ENCODE measurements around the gene REV3L.
A peak's percentile ranks its signal among the peaks of the same experiment; 100 is the strongest.
"Not testable (repeated sequence)": the region's sequence is repeated elsewhere in the genome, so short reads cannot be mapped to it uniquely, and the experiment has no call there.

REV3L gene

DNA sequence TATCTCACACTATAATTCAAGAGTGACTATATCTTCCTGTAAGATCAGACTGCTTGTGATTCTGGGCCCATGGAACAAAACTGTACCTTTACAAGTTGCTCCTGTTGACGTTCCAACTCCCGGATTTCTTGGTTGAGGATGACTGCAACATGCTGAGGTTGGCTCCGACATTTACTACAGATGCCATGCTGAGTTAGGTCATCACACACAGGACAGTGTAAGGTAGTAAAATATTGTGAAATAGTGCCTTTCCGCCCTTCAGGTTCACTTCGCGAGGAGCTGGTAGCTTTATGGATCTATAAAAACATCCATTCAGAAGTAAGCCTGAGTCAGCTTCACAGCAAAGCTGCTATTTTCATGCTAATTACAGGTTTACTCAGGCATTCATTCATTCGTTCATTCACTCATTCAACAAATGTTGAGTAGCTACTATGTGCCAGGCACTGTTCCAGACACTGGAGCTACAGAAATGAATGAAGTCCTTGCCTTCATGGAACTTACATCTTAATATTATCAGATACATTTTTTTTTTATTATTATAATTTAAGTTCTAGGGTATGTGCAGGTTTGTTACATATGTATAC is 175.7 kb downstream of the REV3L start:
- no peak for TF ChIP-seq JUND (IDR thresholded peaks at IDR 0.05; ENCODE audit: low read depth)
- in situ Hi-C loops (cut with HindIII; ENCODE audit: low pct_unique_long_range_greater_than_20kb, low sequenced_read_pairs): no loop called here
- no peak for DNase-seq (ENCODE audit: low read depth in 1 of 2, low spot score in 1 of 2)

DNA sequence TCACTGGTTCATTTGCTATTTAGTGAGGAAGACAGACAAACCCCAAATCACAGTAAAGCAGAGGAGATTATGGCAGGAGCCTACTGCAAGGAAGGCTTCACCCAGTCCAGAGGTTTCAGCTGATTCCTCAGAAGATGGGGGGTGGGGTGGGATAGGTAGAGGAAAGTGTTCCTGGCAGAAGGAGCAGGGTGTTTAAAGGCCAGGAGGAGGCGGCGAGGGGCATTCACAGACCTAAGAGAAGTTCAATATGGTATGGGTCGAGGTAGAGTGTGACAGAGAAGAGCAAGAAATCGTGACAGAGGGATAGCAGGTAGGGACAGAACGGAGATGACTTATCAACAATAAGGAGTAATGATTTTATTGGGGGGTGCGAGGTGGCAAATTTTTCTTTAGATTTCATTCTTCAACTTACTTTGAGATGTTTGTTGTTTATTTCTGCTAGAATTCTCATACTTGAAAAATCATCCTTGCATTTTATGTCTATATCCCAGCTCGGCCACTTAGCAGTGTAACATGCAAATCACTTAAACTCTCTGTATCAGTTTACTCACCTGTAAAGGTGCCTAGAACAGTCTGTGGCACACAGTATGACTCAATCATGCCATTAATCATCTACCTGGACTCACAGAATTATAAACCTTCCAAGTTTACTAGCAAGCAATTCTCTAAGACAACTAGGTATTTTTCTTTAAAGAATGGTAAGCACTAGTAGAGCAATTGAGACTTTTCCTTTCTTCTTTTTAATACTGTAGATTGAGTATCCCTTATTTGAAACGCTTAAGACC is 176.7 kb downstream of the REV3L start:
- in situ Hi-C loops (cut with HindIII; ENCODE audit: low pct_unique_long_range_greater_than_20kb, low sequenced_read_pairs): no loop called here

DNA sequence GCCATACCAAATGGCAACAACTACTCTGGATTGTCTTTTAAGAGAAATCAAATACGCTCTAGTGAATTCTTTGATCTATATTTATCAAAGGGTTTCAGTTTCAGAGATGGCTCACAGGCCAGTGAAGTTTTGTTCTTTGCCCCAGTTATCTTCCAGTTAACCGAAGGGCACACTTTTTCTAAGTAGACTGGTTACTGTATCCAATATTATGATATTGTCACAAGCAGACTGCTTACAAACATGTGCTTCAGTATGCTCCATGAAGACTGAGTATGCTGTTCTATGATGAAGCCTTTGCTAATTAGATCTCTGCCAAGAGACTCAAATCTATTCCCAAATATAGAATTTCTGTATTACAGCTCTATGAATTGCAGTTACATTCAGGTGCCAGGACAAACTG is 181.1 kb downstream of the REV3L start:
- no peak for DNase-seq (ENCODE audit: low read depth in 1 of 2, low spot score in 1 of 2)
- no peak for TF ChIP-seq JUND (IDR thresholded peaks at IDR 0.05; ENCODE audit: low read depth)
- in situ Hi-C loops (cut with HindIII; ENCODE audit: low pct_unique_long_range_greater_than_20kb, low sequenced_read_pairs): no loop called here

More for the DNA sequence above, 176.7 kb downstream of the REV3L start:
- DNase-seq (ENCODE audit: low read depth in 1 of 2, low spot score in 1 of 2): no peak
- no peak for TF ChIP-seq JUND (IDR thresholded peaks at IDR 0.05; ENCODE audit: low read depth)

DNA sequence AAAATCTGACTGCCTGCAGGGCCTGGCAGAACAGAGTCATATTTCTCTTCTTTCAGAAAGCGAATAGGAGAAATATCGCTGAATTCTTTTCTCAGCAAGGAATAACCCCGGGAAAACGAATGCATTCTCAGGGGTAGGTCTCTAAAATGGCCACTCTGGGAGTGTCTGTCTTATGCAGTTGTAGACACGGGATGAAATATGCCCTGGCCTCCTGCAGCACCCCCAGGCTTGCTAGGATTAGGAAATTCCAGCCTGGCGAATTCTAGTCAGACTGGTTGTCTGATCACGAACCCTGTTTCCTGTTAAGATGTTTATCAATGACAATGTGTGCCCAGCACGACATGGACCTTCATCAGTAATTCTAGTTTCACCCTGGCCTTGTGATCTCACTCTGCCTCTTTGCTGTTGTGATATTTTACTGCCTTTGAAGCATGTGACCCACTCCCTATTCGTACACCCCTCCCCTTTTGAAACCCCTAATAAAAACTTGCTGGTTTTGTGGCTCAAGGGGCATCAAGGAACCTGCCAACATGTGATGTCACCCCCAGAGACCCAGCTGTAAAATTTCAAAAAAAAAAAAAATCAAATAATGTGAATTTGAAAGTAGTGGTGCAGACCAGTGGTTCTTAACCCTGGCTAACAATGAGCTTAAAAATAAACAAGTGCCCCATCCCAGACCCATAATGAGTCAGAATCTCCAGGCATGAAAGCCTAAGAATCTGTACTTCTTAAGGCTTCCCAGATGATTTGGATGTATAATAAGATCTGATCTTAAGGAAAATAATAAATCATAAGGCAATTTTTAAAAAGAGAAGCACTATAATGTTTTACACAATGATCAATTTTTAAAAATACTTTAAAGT is 181.8 kb downstream of the REV3L start:
- in situ Hi-C loops (cut with HindIII; ENCODE audit: low pct_unique_long_range_greater_than_20kb, low sequenced_read_pairs): not testable (repeated sequence)
- DNase-seq (ENCODE audit: low read depth in 1 of 2, low spot score in 1 of 2): peak in 1 of 2 experiments; percentile 32

DNA sequence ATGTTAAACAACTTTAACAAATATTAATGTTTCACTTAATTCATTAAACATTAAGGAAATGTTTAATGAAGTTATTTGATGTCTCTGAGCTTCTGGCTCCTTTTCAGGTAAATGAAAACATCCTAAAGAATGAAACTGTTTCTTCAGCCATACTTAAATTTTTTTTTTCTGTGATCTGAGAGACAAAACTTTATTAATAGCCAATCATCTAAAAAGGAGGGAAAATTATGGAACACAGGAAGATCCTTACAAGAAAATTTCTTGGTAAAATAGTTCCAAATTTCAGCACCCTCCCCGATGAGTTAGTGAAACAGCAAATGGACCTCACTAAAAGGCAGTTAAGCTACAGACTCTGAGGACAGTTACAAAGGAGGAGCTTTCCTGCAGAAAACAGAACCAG is 185.2 kb downstream of the REV3L start:
- no peak for DNase-seq (ENCODE audit: low read depth in 1 of 2, low spot score in 1 of 2)
- TF ChIP-seq JUND (IDR thresholded peaks at IDR 0.05; ENCODE audit: low read depth): no peak
- in situ Hi-C loops (cut with HindIII; ENCODE audit: low pct_unique_long_range_greater_than_20kb, low sequenced_read_pairs): no loop called here

DNA sequence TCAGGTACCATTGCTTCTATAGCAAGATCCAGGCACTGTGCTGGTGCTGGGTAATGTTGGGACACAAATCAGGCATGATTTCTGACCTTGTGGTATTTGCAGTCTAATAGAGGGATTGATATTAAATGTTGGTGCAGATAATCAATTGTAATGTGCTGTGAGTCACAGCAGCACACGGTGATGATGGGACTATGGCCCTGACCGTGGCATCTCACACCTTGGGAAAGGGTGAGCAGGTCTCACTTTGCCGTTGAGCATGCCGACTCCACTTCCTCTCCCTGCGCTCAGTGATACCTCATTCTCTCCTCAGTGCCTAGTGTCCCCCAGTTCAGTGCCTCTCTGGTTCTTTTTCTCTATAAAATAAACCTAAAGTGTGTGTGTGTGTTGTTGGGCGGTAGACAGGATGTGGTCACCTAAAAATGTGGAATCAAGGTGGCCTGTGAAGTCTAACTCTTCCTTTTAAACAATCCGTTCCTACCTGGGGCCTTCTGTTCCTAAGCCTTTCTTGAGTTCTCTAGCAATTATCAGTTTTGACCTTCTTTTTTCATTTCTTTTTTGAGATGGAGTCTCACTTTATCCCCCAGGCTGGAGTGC is 188.5 kb downstream of the REV3L start:
- in situ Hi-C loops (cut with HindIII; ENCODE audit: low pct_unique_long_range_greater_than_20kb, low sequenced_read_pairs): no loop called here
- no peak for TF ChIP-seq JUND (IDR thresholded peaks at IDR 0.05; ENCODE audit: low read depth)
- no peak for DNase-seq (ENCODE audit: low read depth in 1 of 2, low spot score in 1 of 2)

DNA sequence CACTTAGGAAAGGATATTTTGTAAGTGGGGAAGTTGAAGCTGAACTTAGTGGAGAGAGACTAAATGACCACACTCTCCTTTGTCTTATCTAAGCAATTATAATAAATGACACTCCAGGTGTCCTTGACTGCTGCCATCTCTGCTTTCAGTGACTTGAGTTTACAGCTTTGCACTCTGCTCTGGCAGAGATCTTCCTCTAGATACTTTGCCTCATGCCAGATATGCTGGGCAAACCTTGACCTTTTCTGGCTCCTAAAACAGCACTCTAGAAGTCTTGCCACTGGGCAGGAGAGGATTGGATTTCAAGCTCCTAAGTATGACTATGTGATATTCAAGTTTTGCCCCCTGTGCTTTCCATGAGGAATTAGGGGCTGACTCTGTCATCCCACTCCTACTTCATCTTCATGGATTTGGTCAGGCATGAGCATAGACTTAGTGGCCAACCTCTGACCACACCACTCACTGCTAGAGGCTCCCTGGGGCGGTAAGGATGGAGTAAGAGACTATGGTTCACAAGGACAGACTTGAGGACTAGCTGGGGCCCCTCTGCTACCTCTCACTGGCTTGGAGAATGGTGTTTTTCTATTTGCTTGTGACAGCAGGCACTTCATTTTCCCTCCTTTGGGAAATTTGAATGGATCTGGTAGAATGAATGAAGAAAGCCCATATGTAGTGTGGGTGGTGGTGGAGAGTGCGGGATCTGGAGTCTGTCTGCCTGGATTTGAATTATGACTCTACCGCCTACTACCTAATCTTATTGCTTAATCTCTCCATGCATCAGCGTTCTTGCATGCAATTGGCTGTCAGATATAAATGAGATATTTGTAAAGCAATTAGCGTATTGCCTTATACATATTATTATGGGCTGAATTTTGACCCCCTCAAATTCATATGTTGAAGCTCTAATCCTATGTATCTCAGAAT is 191.4 kb downstream of the REV3L start:
- TF ChIP-seq JUND (IDR thresholded peaks at IDR 0.05; ENCODE audit: low read depth): no peak
- in situ Hi-C loops (cut with HindIII; ENCODE audit: low pct_unique_long_range_greater_than_20kb, low sequenced_read_pairs): no loop called here
- DNase-seq (ENCODE audit: low read depth in 1 of 2, low spot score in 1 of 2): no peak

DNA sequence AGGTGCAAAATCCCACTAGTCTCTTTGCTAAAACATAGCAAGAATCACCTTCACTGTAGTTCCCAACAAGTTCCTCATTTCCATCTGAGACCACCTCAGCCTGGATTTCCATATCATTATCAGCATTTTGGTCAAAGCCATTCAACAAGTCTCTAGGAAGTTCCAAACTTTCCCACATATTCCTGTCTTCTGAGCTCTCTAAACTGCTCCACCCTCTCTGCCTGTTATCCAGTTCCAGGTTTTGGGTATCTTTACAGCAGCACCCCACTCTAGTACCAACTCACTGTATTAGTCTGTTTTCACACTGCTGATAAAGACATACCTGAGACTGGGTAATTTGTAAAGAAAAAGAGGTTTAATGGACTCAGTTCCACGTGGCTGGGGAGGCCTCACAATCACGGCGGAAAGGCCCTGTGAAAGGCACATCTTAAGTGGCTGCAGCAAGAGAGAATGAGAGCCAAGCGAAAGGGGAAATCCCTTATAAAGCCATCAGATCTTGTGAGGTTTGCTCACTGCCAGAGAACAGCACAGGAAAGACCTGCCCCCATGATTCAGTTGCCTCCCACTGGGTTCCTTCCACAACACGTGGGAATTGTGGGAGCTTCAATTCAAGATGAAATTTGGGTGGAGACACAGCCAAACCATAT is 192.2 kb downstream of the REV3L start:
- DNase-seq (ENCODE audit: low read depth in 1 of 2, low spot score in 1 of 2); in situ Hi-C loops (cut with HindIII; ENCODE audit: low pct_unique_long_range_greater_than_20kb, low sequenced_read_pairs): not testable (repeated sequence)

DNA sequence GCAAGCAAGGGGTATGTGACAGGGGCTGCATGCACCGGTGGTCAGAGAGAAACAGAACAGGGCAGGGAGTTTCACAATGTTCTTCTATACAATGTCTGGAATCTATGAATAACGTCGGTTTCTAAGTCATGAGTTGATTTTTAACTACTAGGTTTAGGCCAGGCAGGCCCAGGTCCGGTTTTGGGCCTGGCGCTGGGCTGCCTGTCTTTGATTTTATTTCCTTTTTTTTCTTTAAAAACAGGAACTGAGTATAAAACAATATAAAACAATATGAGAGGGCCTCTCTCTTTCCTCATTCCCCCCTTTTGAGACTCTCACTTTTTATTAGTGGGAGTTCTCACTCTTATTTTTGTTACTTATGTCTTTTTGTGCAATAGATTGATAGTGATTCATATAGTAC is 198.7 kb downstream of the REV3L start:
- in situ Hi-C loops (cut with HindIII; ENCODE audit: low pct_unique_long_range_greater_than_20kb, low sequenced_read_pairs); DNase-seq (ENCODE audit: low read depth in 1 of 2, low spot score in 1 of 2): not testable (repeated sequence)

DNA sequence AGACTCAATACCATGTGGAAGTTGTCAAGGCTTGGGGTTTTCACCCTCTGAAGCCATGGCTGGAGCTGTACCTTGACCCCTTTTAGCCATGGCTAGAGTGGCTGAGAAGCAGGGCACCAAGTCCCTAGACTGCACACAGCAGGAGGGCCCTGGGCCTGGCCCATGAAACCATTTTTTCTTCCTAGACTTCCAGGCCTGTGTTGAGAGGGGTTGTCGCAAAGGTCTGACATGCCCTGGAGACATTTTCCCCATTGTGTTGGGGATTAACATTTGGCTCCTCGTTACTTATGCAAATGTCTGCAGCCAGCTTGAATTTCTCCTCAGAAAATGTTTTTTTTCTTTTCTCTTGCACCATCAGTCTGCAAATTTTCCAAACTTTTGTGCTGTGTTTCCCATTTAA is 199.3 kb downstream of the REV3L start:
- in situ Hi-C loops (cut with HindIII; ENCODE audit: low pct_unique_long_range_greater_than_20kb, low sequenced_read_pairs): no loop called here
- TF ChIP-seq JUND (IDR thresholded peaks at IDR 0.05; ENCODE audit: low read depth): no peak
- DNase-seq (ENCODE audit: low read depth in 1 of 2, low spot score in 1 of 2): no peak

DNA sequence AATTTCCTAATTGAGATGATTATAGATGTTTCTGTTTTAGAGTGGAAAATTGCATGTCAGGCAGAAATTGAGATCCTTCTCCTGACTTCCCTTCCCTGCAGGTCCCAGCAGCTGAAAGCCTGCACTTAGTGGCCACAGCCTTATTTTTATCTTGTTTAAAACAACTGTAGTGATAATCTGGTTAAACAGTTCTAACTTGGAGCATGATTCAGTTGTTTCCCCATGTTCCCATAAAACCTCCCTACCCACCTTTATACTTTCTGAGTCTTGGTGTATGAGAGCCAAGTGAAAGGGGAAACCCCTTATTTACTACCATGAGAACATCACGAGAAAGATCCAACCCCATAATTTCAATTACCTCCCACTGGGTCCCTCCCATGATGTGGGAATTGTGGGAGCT is 200.5 kb downstream of the REV3L start:
- in situ Hi-C loops (cut with HindIII; ENCODE audit: low pct_unique_long_range_greater_than_20kb, low sequenced_read_pairs): no loop called here
- DNase-seq (ENCODE audit: low read depth in 1 of 2, low spot score in 1 of 2): no peak
- no peak for TF ChIP-seq JUND (IDR thresholded peaks at IDR 0.05; ENCODE audit: low read depth)
